NB4 (cell line): ENCODE data around the gene ACSM5.

ENCODE experiments used
- CTCF ChIP-seq: IDR thresholded peaks from one replicate; pipeline ENCODE4 v1.5.1; 2012; ENCODE audit warnings: low read depth, low read length
- POLR2A ChIP-seq: IDR thresholded peaks from 2 replicates; pipeline ENCODE4 v1.6.1; 2011; ENCODE audit warnings: mild to moderate bottlenecking; ENCODE audit not compliant: insufficient read length; ENCODE audit errors: extremely low read depth
- TF ChIP-seq, protein P1 (sequence below): IDR thresholded peaks from 2 replicates; pipeline ENCODE4 v1.6.1; 2011; ENCODE audit warnings: low read depth, low read length

DNA sequence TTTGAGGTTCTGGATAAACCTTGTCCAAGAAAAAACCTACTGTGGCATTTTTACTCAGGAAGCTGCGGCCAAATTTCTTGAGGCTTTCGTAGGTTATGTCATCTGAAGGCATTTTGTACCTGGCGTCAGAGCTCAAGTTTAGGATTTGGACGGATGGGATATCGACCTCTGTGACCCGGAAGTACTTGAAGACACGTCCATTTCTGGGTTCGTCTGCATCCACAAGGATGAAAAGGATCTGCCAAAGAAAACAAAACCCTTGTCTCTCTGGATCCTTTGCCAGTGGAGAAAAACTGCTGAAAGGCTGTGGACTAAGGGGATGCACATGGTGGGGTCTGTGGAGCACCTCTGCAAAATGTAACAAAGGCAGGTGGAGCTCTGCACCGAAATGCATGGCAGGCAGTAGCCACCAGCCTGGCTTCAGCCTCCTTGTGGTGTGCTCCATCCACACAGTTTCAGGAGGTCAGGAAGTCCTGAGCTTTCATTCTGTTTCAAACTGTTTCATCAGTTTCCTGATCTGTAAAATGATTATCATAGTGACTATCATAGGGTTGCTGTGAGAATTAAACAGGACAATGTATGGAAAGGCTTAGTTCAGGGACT, 39.8 kb upstream of the ACSM5 start:
- TF ChIP-seq CTCF (no peak), POLR2A (no peak)
- TF ChIP-seq, protein P1, sequence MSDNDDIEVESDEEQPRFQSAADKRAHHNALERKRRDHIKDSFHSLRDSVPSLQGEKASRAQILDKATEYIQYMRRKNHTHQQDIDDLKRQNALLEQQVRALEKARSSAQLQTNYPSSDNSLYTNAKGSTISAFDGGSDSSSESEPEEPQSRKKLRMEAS: no peak
